PC-9 (cell line): ENCODE measurements around the gene FAM117B. TPM values are rescaled to one million over a fixed set of nuclear protein-coding genes. Genes with fewer than 3 reads are reported as not detected.
"Not testable (repeated sequence)": the region's sequence is repeated elsewhere in the genome, so short reads cannot be mapped to it uniquely, and the experiment has no call there.

Experiments used
- BruUV-seq: library from RNA; stranded (reverse); fragments of 400-500 nt; replicated peaks from 2 replicates; lab custom pipeline; 2021; lab: Mats Ljungman, UMichigan
- CTCF ChIA-PET: fragments of 300-600 bp; sonication (Branson Sonifier 250); formaldehyde crosslinking; loops from one replicate; lab custom pipeline; 2022; ENCODE audit warnings: antibody characterized with exemption; lab: Charles Lee
- POLR2A ChIA-PET: fragments of 300-600 bp; sonication (Branson Sonifier 250); formaldehyde crosslinking; loops from one replicate; lab custom pipeline; 2022; ENCODE audit warnings: antibody characterized with exemption; ENCODE audit not compliant: unreplicated experiment; lab: Charles Lee
- DNase-seq, 2 experiments: peaks; one replicate each; pipeline versions ENCODE4 v3.0.0 to v3.0.0-alpha.2; 2015 to 2022; ENCODE audit warnings: mixed read lengths in 1 of 2
- H2AFZ ChIP-seq: fragments of 200-600 bp; sonication (generic); 2 replicates; pipeline ENCODE4 v1.8.1; 2017; ENCODE audit warnings: antibody characterized with exemption
- H3F3A ChIP-seq: fragments of 200-600 bp; sonication (generic); 2 replicates; pipeline ENCODE4 v1.8.1; 2017; ENCODE audit warnings: antibody characterized with exemption, mild to moderate bottlenecking, low read depth; ENCODE audit not compliant: insufficient read depth
- H3K27ac ChIP-seq: fragments of 200-600 bp; sonication (generic); 2 replicates; pipeline ENCODE4 v1.6.1; 2016; ENCODE audit warnings: mixed run types
- H3K27me3 ChIP-seq: fragments of 200-600 bp; sonication (generic); 2 replicates; pipeline ENCODE4 v1.6.1; 2016; ENCODE audit warnings: low read depth, mixed run types; ENCODE audit not compliant: insufficient read depth
- H3K36me3 ChIP-seq: fragments of 200-600 bp; sonication (generic); 2 replicates; pipeline ENCODE4 v1.6.1; 2016; ENCODE audit warnings: low read depth, mixed run types
- H3K4me1 ChIP-seq: fragments of 200-600 bp; sonication (generic); replicated peaks from 2 replicates; pipeline ENCODE4 v1.6.1; 2016; ENCODE audit warnings: mixed run types; ENCODE audit not compliant: insufficient read depth
- H3K4me2 ChIP-seq: fragments of 200-600 bp; sonication (generic); 2 replicates; pipeline ENCODE4 v1.6.1; 2017; ENCODE audit warnings: mixed run types
- H3K4me3 ChIP-seq: fragments of 200-600 bp; sonication (generic); 2 replicates; pipeline ENCODE4 v1.6.1; 2016; ENCODE audit warnings: mixed run types
- H3K79me2 ChIP-seq: fragments of 200-600 bp; sonication (generic); 2 replicates; pipeline ENCODE4 v1.6.1; 2017; ENCODE audit warnings: low read depth, mixed run types
- H3K9me2 ChIP-seq: fragments of 200-600 bp; sonication (generic); 2 replicates; pipeline ENCODE4 v1.8.1; 2017; ENCODE audit warnings: mild to moderate bottlenecking; ENCODE audit not compliant: insufficient read depth
- H3K9me3 ChIP-seq: fragments of 200-600 bp; sonication (generic); 2 replicates; pipeline ENCODE4 v1.8.1; 2016; ENCODE audit warnings: low read depth; ENCODE audit not compliant: insufficient read depth
- H4K20me1 ChIP-seq: fragments of 200-600 bp; sonication (generic); 2 replicates; pipeline ENCODE4 v1.8.1; 2017; ENCODE audit not compliant: insufficient read depth
- EZH2 ChIP-seq: fragments of 200-600 bp; sonication (generic); IDR thresholded peaks from 2 replicates; pipeline ENCODE4 v1.8.0; 2017; ENCODE audit warnings: antibody characterized with exemption, low read depth
- intact Hi-C: fragments of 100-400 bp; cut with micrococcal nuclease; formaldehyde crosslinking; loops from one replicate; pipeline ENCODE4 v1.10.0; 2022; ENCODE audit not compliant: unreplicated experiment
- total RNA-seq: library from RNA; stranded (reverse); gene quantifications from 2 replicates; pipeline ENCODE4 v1.2.3, GENCODE V29; 2021
- TF ChIP-seq, protein P1 (sequence below): fragments of 200-600 bp; sonication (generic); conservative IDR thresholded peaks from 2 replicates; pipeline ENCODE4 v1.6.1; 2017; ENCODE audit warnings: mixed run types, antibody characterized with exemption, mild to moderate bottlenecking, moderate library complexity

Gene FAM117B
- total RNA-seq, 1 experiment from 2014 or later: 8.2 TPM

DNA sequence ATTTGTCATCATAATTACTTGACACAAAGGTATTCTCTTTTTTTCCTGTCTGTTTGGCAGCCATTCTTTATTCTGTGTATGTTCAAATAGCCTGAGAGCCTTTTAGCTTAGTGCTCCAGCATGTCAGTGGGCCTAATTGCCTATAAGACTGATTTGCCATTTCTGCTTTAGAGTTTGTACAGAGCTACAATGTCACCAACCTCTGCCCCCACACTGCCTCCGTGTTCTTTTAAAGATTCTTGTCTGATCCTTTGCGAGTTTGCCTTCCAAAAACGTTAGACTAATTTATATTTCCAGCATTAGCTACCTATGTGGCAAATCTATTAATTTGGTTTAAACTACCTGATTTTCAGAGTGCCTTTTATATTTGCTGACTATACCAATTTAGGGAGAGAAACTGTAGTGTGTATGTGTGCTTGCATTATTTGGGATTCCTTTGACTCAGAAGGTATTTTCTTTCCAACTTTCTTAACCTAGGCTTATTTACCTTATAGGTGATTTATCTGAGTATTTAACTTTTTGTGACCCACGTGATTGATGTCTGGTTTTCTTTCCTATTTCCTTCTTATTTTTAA is 70.8 kb downstream of the FAM117B start:
- Histone ChIP-seq H3K4me3 (no peak overlapping the region), H2AFZ (no peak overlapping the region), H3K36me3 (no peaks in the 10 kb centered on the region), H3K4me2 (no peak overlapping the region), H3K4me1 (no peaks in the 10 kb centered on the region), H3K9me2 (no peaks in the 10 kb centered on the region), H4K20me1 (no peaks in the 10 kb centered on the region), H3K27ac (no peak overlapping the region), H3K79me2 (no peaks in the 10 kb centered on the region), H3K9me3 (no peaks in the 10 kb centered on the region), H3K27me3 (no peaks in the 10 kb centered on the region), H3F3A (no peaks in the 10 kb centered on the region)
- CTCF ChIA-PET: interaction anchor here (0.6 kb wide), 1 partner anchor 131 kb away, joined by 9 read pairs; no protein-coding TSS in a partner anchor
- BruUV-seq: no TSS peak
- DNase-seq: no peak
- TF ChIP-seq EZH2: no peak
- TF ChIP-seq, protein P1, sequence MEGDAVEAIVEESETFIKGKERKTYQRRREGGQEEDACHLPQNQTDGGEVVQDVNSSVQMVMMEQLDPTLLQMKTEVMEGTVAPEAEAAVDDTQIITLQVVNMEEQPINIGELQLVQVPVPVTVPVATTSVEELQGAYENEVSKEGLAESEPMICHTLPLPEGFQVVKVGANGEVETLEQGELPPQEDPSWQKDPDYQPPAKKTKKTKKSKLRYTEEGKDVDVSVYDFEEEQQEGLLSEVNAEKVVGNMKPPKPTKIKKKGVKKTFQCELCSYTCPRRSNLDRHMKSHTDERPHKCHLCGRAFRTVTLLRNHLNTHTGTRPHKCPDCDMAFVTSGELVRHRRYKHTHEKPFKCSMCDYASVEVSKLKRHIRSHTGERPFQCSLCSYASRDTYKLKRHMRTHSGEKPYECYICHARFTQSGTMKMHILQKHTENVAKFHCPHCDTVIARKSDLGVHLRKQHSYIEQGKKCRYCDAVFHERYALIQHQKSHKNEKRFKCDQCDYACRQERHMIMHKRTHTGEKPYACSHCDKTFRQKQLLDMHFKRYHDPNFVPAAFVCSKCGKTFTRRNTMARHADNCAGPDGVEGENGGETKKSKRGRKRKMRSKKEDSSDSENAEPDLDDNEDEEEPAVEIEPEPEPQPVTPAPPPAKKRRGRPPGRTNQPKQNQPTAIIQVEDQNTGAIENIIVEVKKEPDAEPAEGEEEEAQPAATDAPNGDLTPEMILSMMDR: no peak
- intact Hi-C loops: no loop called here
- POLR2A ChIA-PET: no interaction called here

DNA sequence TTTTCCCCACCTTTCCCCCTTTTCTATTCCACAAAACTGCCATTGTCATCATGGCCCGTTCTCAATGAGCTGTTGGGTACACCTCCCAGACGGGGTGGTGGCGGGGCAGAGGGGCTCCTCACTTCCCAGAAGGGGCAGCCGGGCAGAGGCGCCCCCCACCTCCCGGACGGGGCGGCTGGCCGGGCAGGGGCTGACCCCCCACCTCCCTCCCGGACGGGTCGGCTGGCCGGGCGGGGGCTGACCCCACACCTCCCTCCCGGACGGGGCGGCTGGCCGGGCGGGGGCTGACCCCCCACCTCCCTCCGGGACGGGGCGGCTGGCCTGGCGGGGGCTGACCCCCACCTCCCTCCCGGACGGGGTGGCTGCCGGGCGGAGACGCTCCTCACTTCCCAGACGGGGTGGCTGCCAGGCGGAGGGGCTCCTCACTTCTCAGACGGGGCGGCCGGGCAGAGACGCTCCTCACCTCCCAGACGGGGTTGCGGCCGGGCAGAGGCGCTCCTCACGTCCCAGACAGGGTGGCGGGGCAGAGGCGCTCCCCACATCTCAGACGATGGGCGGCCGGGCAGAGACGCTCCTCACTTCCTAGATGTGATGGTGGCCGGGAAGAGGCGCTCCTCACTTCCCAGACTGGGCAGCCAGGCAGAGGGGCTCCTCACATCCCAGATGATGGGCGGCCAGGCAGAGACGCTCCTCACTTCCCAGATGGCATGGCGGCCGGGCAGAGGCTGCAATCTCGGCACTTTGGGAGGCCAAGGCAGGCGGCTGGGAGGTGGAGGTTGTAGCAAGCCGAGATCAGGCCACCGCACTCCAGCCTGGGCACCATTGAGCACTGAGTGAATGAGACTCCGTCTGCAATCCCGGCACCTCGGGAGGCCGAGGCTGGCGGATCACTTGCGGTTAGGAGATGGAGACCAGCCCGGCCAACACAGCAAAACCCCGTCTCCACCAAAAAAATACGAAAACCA is 80.5 kb downstream of the FAM117B start:
- H3K9me3 ChIP-seq, DNase-seq, H3K4me3 ChIP-seq, H3K4me1 ChIP-seq, H3K27ac ChIP-seq, H3K9me2 ChIP-seq, POLR2A ChIA-PET, H2AFZ ChIP-seq, CTCF ChIA-PET, H3K27me3 ChIP-seq, H4K20me1 ChIP-seq, BruUV-seq, H3F3A ChIP-seq, H3K79me2 ChIP-seq, intact Hi-C loops, H3K4me2 ChIP-seq, H3K36me3 ChIP-seq: not testable (repeated sequence)

DNA sequence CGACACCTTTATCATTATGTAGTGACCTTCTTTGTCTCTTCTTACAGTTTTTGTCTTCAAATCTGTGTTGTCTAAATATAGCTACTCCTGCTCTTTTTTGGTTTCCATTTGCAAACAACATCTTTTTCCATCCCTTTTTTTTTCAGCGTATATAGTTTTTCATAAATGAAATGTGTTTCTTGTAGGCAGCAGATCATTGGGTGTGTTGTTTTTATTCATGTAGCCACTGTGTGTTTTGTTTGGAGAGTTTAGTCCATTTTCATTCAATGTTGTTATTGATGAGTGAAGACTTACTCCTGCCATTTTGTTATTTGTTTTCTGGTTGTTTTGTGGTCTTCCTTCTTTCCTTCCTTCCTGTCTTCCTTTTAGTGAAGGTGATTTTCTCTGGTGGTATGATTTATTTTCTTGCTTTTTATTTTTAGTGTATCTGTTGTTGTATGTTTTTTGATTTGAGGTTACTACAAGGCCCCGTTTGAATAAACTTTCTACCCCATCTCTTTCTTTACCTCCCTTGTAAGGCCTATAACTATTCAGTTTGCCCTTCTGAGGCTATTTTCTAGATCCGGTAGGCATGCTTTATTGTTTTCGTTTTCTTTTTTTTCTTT is 81.4 kb downstream of the FAM117B start:
- H3K27ac ChIP-seq: no peak overlapping the region
- no peaks in the 10 kb centered on the region for H3K79me2 ChIP-seq
- no peak overlapping the region for H3K4me3 ChIP-seq
- H2AFZ ChIP-seq: no peak overlapping the region
- no peaks in the 10 kb centered on the region for H3F3A ChIP-seq
- DNase-seq: no peak
- no peaks in the 10 kb centered on the region; the same call in none of the 2 replicates for H3K9me2 ChIP-seq
- no peaks in the 10 kb centered on the region for H3K36me3 ChIP-seq
- POLR2A ChIA-PET: no interaction called here
- CTCF ChIA-PET: no interaction called here
- intact Hi-C loops: no loop called here
- no peaks in the 10 kb centered on the region for H4K20me1 ChIP-seq
- H3K4me2 ChIP-seq: no peak overlapping the region
- no peaks in the 10 kb centered on the region for H3K4me1 ChIP-seq
- H3K27me3 ChIP-seq: no peaks in the 10 kb centered on the region
- BruUV-seq: no TSS peak
- no peak for TF ChIP-seq EZH2
- TF ChIP-seq, protein P1: no peak
- no peaks in the 10 kb centered on the region for H3K9me3 ChIP-seq
